Measurements from ENCODE around the gene PTAR1.

PTAR1 gene

GRCh38 chr9:69674112-69674685 lies 85.6 kb downstream of the PTAR1 start:
- no peak for DNase-seq (ENCODE audit: low read depth in 2 of 2)

DNA sequence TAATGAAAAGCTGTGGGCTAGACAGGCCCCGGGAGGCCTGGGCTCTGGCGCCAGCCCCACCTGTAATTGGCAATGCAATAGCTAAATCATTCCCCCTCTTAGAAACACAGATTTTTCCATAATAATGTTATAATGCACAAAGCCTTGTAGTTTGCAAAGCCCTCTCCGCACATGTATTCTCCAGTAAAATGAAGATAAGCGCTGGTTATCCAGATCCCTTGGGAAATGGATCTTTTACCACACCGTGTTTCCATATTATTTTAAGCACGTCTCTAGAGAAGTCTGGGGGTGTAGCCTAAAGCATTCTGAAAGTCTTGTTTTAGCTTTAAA lies 86.5 kb downstream of the PTAR1 start:
- DNase-seq (ENCODE audit: low read depth in 2 of 2): no peak

- peak; percentile 29 to 43 for DNase-seq (ENCODE audit: low read depth in 2 of 2)
Measured at GRCh38 chr9:69672596-69673310, 87.1 kb downstream of the PTAR1 start.

- peak in 1 of 2 donors; percentile 1 for DNase-seq (ENCODE audit: low read depth in 2 of 2)
Measured at GRCh38 chr9:69671879-69672595, 87.8 kb downstream of the PTAR1 start, which contains the start of gene APBA1. TSS of gene APBA1 (minus strand) at chr9:69672371.

DNA sequence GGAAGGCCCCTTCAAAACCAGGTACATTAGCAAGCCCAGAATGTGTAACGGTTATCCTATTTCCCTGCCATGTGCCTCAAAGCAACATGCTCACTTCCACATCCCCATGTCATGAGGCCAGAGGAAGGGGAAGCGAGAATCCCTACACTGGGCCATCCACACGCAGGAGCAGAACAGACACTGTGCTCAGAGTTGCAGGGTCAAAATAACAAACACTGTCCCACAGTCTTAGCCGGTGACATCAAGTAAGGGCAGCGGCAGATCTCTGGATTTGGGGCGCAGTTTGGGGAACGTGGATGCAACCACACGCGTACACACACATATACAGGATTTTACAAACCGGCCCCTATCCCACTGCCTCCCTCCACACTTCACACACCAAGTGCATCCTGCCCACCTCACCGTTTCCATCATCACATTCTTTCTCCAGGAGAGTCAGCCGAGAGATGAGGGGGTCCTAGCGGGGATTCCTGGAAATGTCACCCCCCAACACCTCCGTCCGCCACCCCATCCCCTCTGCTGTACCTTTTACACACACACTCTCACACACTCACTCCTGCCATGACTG lies 88.4 kb downstream of the PTAR1 start:
- DNase-seq (ENCODE audit: low read depth in 2 of 2): no peak

- DNase-seq (ENCODE audit: low read depth in 2 of 2): no peak
Measured at GRCh38 chr9:69667306-69667705, 92.5 kb downstream of the PTAR1 start.

GRCh38 chr9:69660304-69660703 lies 99.5 kb downstream of the PTAR1 start:
- no peak for DNase-seq (ENCODE audit: low read depth in 2 of 2)

Measured in stimulated activated CD8-positive, alpha-beta memory T cell treated with anti-CD3 and anti-CD28 coated beads, Interleukin-2, amount 100 ng/mL, for 1 hour (primary cell).